GM06990 (cell line): ENCODE data around the gene KRTAP9-1.
"Not testable (repeated sequence)": the region's sequence is repeated elsewhere in the genome, so short reads cannot be mapped to it uniquely, and the experiment has no call there.

ENCODE experiments used
- DNase-seq: peaks from one replicate; pipeline ENCODE4 v3.0.0-alpha.2; 2011; ENCODE audit not compliant: insufficient read length; ENCODE audit errors: extremely low read depth
- H3K27me3 ChIP-seq: replicated peaks from 2 replicates; pipeline ENCODE4 v1.6.0; 2011; ENCODE audit warnings: low read length; ENCODE audit not compliant: control insufficient read depth, insufficient read depth
- H3K36me3 ChIP-seq: 2 replicates; pipeline ENCODE4 v1.5.1; 2011; ENCODE audit warnings: low read length; ENCODE audit not compliant: control insufficient read depth, insufficient read depth
- H3K4me3 ChIP-seq: replicated peaks from 2 replicates; pipeline ENCODE4 v1.5.1; 2011; ENCODE audit warnings: low read depth, mild to moderate bottlenecking, control low read depth, low read length
- CTCF ChIP-seq: IDR thresholded peaks from 2 replicates; pipeline ENCODE4 v1.5.1; 2011; ENCODE audit warnings: low read length, control low read depth, mild to moderate bottlenecking, inconsistent platforms; ENCODE audit not compliant: insufficient read depth, poor library complexity, severe bottlenecking

KRTAP9-1 gene

GRCh38 chr17:41149652-41149985 is 40.1 kb upstream of the KRTAP9-1 start, which contains the start of gene KRTAP4-5:
KRTAP4-5 (minus strand) TSS chr17:41149825; CDS start chr17:41149767, 58 bp downstream.
- no peaks in the 10 kb centered on the region for H3K27me3 ChIP-seq
- no peak within 1 kb of the TSS for H3K4me3 ChIP-seq
- H3K36me3 ChIP-seq, result no peaks in the 10 kb centered on the region
- TF ChIP-seq CTCF, result no peak
- no peak for DNase-seq

- DNase-seq, result no peak
- Histone ChIP-seq H3K36me3 (no peaks in the 10 kb centered on the region), H3K4me3 (no peak overlapping the region), H3K27me3 (no peaks in the 10 kb centered on the region)
- no peak for TF ChIP-seq CTCF
These were observed 39.7 kb upstream of the KRTAP9-1 start for GRCh38 chr17:41150026-41150425.

GRCh38 chr17:41151525-41151924 is 38.2 kb upstream of the KRTAP9-1 start:
- no peak for TF ChIP-seq CTCF
- Histone ChIP-seq H3K27me3 (no peaks in the 10 kb centered on the region), H3K4me3 (no peak overlapping the region), H3K36me3 (no peaks in the 10 kb centered on the region)
- DNase-seq, result no peak

GRCh38 chr17:41153856-41154255 is 35.8 kb upstream of the KRTAP9-1 start:
- Histone ChIP-seq H3K4me3 (no peak overlapping the region), H3K36me3 (no peaks in the 10 kb centered on the region), H3K27me3 (no peaks in the 10 kb centered on the region)
- TF ChIP-seq CTCF, result no peak
- DNase-seq, result no peak

- not testable (repeated sequence) for DNase-seq, H3K27me3 ChIP-seq, H3K36me3 ChIP-seq, H3K4me3 ChIP-seq
These were observed 29.5 kb upstream of the KRTAP9-1 start for GRCh38 chr17:41160190-41160589.

- Histone ChIP-seq H3K4me3 (no peak within 1 kb of the TSS), H3K27me3 (no peaks in the 10 kb centered on the region), H3K36me3 (no peaks in the 10 kb centered on the region)
- no peak for DNase-seq
- no peak for TF ChIP-seq CTCF
These were observed 29.0 kb upstream of the KRTAP9-1 start, which contains the start of gene KRTAP4-4 for GRCh38 chr17:41160648-41161047. KRTAP4-4 (minus strand) TSS chr17:41160748; CDS start chr17:41160691, 57 bp downstream.
